Ovary (tissue), 9 donors: Measurements from ENCODE around the gene CPT1B. TPM values are rescaled to one million over a fixed set of nuclear protein-coding genes. Genes with fewer than 3 reads are reported as not detected.

Source experiments
- DNase-seq, 5 donors: peaks; one replicate each; pipeline ENCODE4 v3.0.0-alpha.2; 2019 to 2020
- H3K27ac ChIP-seq, 2 donors: fragments of 200-600 bp; one replicate each; pipeline versions ENCODE4 v1.5.1 to v1.8.0; 2019 to 2022
- H3K27me3 ChIP-seq: fragments of 200-600 bp; one replicate; pipeline ENCODE4 v1.8.0; 2022
- H3K36me3 ChIP-seq: fragments of 200-600 bp; sonication (generic); one replicate; pipeline ENCODE4 v1.5.1; 2019
- H3K4me1 ChIP-seq: one replicate; pipeline ENCODE4 v1.8.1; 2013; ENCODE audit warnings: mild to moderate bottlenecking, moderate library complexity; ENCODE audit not compliant: insufficient read depth
- H3K4me3 ChIP-seq: fragments of 200-600 bp; sonication (generic); one replicate; pipeline ENCODE4 v1.5.1; 2017
- H3K9me3 ChIP-seq, 2 donors: fragments of 200-600 bp in 1 of 2; sonication (generic) in 1 of 2; one replicate each; pipeline versions ENCODE4 v1.5.1 to v1.8.1; 2013 to 2019; ENCODE audit warnings: mild to moderate bottlenecking in 1 of 2, moderate library complexity in 1 of 2
- CTCF ChIP-seq, 3 donors: fragments of 450-650 bp in 2 of 3; fragments of 200-600 bp in 1 of 3; IDR thresholded peaks; one replicate each; pipeline versions ENCODE4 v1.5.1 to v1.8.0; 2016 to 2022; ENCODE audit warnings: antibody characterized with exemption in 3 of 3, mild to moderate bottlenecking in 1 of 3
- EP300 ChIP-seq: sonication (generic); formaldehyde crosslinking; IDR thresholded peaks from one replicate; pipeline ENCODE4 v1.6.1; 2017; ENCODE audit warnings: antibody characterized with exemption
- POLR2A ChIP-seq: fragments of 450-650 bp; IDR thresholded peaks from one replicate; pipeline ENCODE4 v1.6.1; 2017; ENCODE audit warnings: antibody characterized with exemption, mild to moderate bottlenecking, moderate library complexity
- WGBS, 3 donors: extraction: QIAGEN DNeasy Blood & Tissue Kit in 1 of 3; methylation state at CpG; one replicate each; pipeline versions ENCODE4 v1.1.5 to v1.1.7; 2013 to 2017; 5-methylcytosine and 5-hydroxymethylcytosine counted together
- intact Hi-C, 4 donors: fragments of 100-400 bp; cut with DNase I; formaldehyde crosslinking; loops; one replicate each; pipeline versions ENCODE4 v1.11.0 to v1.15.1; 2022 to 2023
- polyA plus RNA-seq, 2 donors: library from polyadenylated mRNA; stranded (reverse); fragments of 200-250 nt in 1 of 2; fragments of 350-450 nt in 1 of 2; fragmentation: Illumina TruSeq in 1 of 2; extraction: RNeasy Lipid Tissue Mini Kit (QIAGEN cat#74804) in 1 of 2; gene quantifications; one replicate each; pipeline ENCODE4 v1.2.3, GENCODE V29; 2013 to 2014
- total RNA-seq, 7 donors: library from RNA; depleted of rRNA in 2 of 7; stranded (reverse); fragments of >200 nt in 2 of 7; fragmentation: NEBNext Ultra II Directional in 3 of 7; extraction: Animal tissue kit (Norgen Biotek cat#: 25700) in 3 of 7; gene quantifications; one replicate each; pipeline versions ENCODE4 v1.1.0 to v1.2.4, GENCODE V29; 2016 to 2023
- donor health status: DM: no; HTN: no; CAD: no; lungs with moderate emphysema.
- donor health status: DM: no; HTN: no; CAD: no.
- donor health status: Bipolar disorder and iron deficiency.
- donor health status: DM: yes; HTN: yes; CAD: no.
- donor health status: DM: no; HTN: no; CAD: no.
- donor health status: DM: yes; HTN: yes; CAD: no.

Gene CPT1B
- total and polyA plus RNA-seq, 9 donors = 2.5 to 10.6 (median 4.4) TPM

GRCh38 chr22:50553310-50553709, 24.9 kb downstream of the CPT1B start:
- intact Hi-C loops = no loop called here
- no peak overlapping the region for H3K4me3 ChIP-seq
- no peaks in the 10 kb centered on the region for H3K36me3 ChIP-seq
- H3K27ac ChIP-seq = no peak overlapping the region
- H3K4me1 ChIP-seq = no peaks in the 10 kb centered on the region
- no peak for DNase-seq
- H3K9me3 ChIP-seq = no peaks in the 10 kb centered on the region
- TF ChIP-seq POLR2A (no peak), EP300 (no peak), CTCF (IDR thresholded peaks at IDR 0.05) (no peak)
- H3K27me3 ChIP-seq = no peaks in the 10 kb centered on the region
- WGBS, 3 donors = 72 to 80% (median 78%) methylated on average over 8 of the region's 8 CpGs

- H3K27ac ChIP-seq = no peak overlapping the region
- H3K4me1 ChIP-seq = no peaks in the 10 kb centered on the region
- intact Hi-C loops = no loop called here
- no peak for DNase-seq
- TF ChIP-seq CTCF (IDR thresholded peaks at IDR 0.05) (no peak), EP300 (no peak), POLR2A (no peak)
- H3K9me3 ChIP-seq = no peaks in the 10 kb centered on the region
- WGBS, 3 donors = 88 to 92% (median 91%) methylated on average over 11 of the region's 11 CpGs
- no peak overlapping the region for H3K4me3 ChIP-seq
- no peaks in the 10 kb centered on the region for H3K27me3 ChIP-seq
- no peaks in the 10 kb centered on the region for H3K36me3 ChIP-seq
Observed at GRCh38 chr22:50551160-50551752, 27.0 kb downstream of the CPT1B start.

GRCh38 chr22:50550395-50550794, 27.8 kb downstream of the CPT1B start:
- Histone ChIP-seq H3K4me1 (no peaks in the 10 kb centered on the region), H3K27ac (no peak overlapping the region), H3K9me3 (no peaks in the 10 kb centered on the region), H3K36me3 (no peaks in the 10 kb centered on the region), H3K27me3 (peaks cover 2% of the 10 kb centered on the region), H3K4me3 (no peak overlapping the region)
- DNase-seq = no peak
- intact Hi-C loops = no loop called here
- TF ChIP-seq CTCF (IDR thresholded peaks at IDR 0.05) = no peak
- TF ChIP-seq EP300 = no peak
- TF ChIP-seq POLR2A = no peak
- WGBS, 3 donors = 80 to 88% (median 87%) methylated on average over 8 of the region's 8 CpGs

- no peaks in the 10 kb centered on the region for H3K9me3 ChIP-seq
- WGBS, 3 donors = 61 to 70% (median 69%) methylated on average over 51 to 68 of the region's 68 CpGs
- H3K27me3 ChIP-seq = peaks cover 7% of the 10 kb centered on the region
- no peaks in the 10 kb centered on the region for H3K36me3 ChIP-seq
- no peak overlapping the region for H3K27ac ChIP-seq
- no peak for DNase-seq
- TF ChIP-seq POLR2A = no peak
- no peak for TF ChIP-seq CTCF (IDR thresholded peaks at IDR 0.05)
- no peak for TF ChIP-seq EP300
- H3K4me1 ChIP-seq = no peaks in the 10 kb centered on the region
- intact Hi-C loops = no loop called here
- H3K4me3 ChIP-seq = no peak overlapping the region
Observed at GRCh38 chr22:50548921-50549790, 29.1 kb downstream of the CPT1B start.
